ENCODE results near the gene BCL2.
A peak's percentile ranks its signal among the peaks of the same experiment; 100 is the strongest.
"Not testable (repeated sequence)": the region's sequence is repeated elsewhere in the genome, so short reads cannot be mapped to it uniquely, and the experiment has no call there.

The BCL2 gene

GRCh38 chr18:63319383-63320122 lies at the start of gene BCL2:
TSS of gene BCL2 (minus strand) at chr18:63319769.
- DNase-seq: peak; percentile 61

GRCh38 chr18:63368611-63369010 lies 49.0 kb upstream of the BCL2 start:
- no peak for DNase-seq

GRCh38 chr18:63367053-63367953 lies 47.7 kb upstream of the BCL2 start, which contains the start of gene KDSR:
TSS of gene KDSR (minus strand) at chr18:63367206. CDS start at chr18:63367118, 88 bp downstream.
- peak; percentile 99 for DNase-seq

- peak; percentile 34 for DNase-seq
These were observed 46.9 kb upstream of the BCL2 start for GRCh38 chr18:63366213-63367052.

- DNase-seq: no peak
These were observed 46.3 kb upstream of the BCL2 start for GRCh38 chr18:63365876-63366212.

GRCh38 chr18:63363951-63364350 lies 44.4 kb upstream of the BCL2 start:
- DNase-seq: no peak

GRCh38 chr18:63363420-63363819 lies 43.9 kb upstream of the BCL2 start:
- DNase-seq: not testable (repeated sequence)

- DNase-seq: no peak
These were observed 36.8 kb upstream of the BCL2 start for GRCh38 chr18:63356272-63356896.

GRCh38 chr18:63350230-63350629 lies 30.7 kb upstream of the BCL2 start:
- no peak for DNase-seq

- no peak for DNase-seq
These were observed 29.1 kb upstream of the BCL2 start for GRCh38 chr18:63348508-63349136.

GRCh38 chr18:63346480-63347183 lies 27.1 kb upstream of the BCL2 start:
- no peak for DNase-seq

- DNase-seq: peak; percentile 17
These were observed 26.5 kb upstream of the BCL2 start for GRCh38 chr18:63346031-63346430.

- DNase-seq: no peak
These were observed 25.3 kb upstream of the BCL2 start for GRCh38 chr18:63344918-63345317.

- no peak for DNase-seq
These were observed 24.7 kb upstream of the BCL2 start for GRCh38 chr18:63344263-63344662.

- no peak for DNase-seq
These were observed 22.6 kb upstream of the BCL2 start for GRCh38 chr18:63342206-63342605.

GRCh38 chr18:63339920-63340484 lies 20.4 kb upstream of the BCL2 start:
- DNase-seq: peak; percentile 18

- DNase-seq: no peak
These were observed 17.0 kb upstream of the BCL2 start for GRCh38 chr18:63336366-63337099.

- no peak for DNase-seq
These were observed 11.5 kb upstream of the BCL2 start for GRCh38 chr18:63331105-63331504.

GRCh38 chr18:63329431-63330145 lies 10.0 kb upstream of the BCL2 start:
- no peak for DNase-seq

- DNase-seq: no peak
These were observed 6.4 kb upstream of the BCL2 start for GRCh38 chr18:63326011-63326410.

Data from NCI-H1105 treated with DMSO at 0.1 percent for 48 hours (cell line).